GM18526 (cell line): ENCODE data around the gene IGFBP6.

Experiments
- POLR2A ChIP-seq: IDR thresholded peaks from 3 replicates; pipeline ENCODE4 v1.6.1; 2011; ENCODE audit not compliant: insufficient read length; ENCODE audit errors: extremely low read depth

The IGFBP6 gene

GRCh38 chr12:53055471-53056266 is 41.8 kb upstream of the IGFBP6 start:
- TF ChIP-seq POLR2A = no peak

- no peak for TF ChIP-seq POLR2A
Observed at GRCh38 chr12:53056296-53056695, 41.2 kb upstream of the IGFBP6 start.

GRCh38 chr12:53056901-53057300 is 40.6 kb upstream of the IGFBP6 start:
- no peak for TF ChIP-seq POLR2A

- no peak for TF ChIP-seq POLR2A
Observed at GRCh38 chr12:53057816-53058500, 39.5 kb upstream of the IGFBP6 start.

- no peak for TF ChIP-seq POLR2A
Observed at GRCh38 chr12:53058674-53059433, 38.6 kb upstream of the IGFBP6 start.

- TF ChIP-seq POLR2A = no peak
Observed at GRCh38 chr12:53059434-53060063, 37.9 kb upstream of the IGFBP6 start.

GRCh38 chr12:53060064-53060720 is 37.3 kb upstream of the IGFBP6 start:
- TF ChIP-seq POLR2A = no peak

- no peak for TF ChIP-seq POLR2A
Observed at GRCh38 chr12:53060721-53061276, 36.7 kb upstream of the IGFBP6 start.

- TF ChIP-seq POLR2A = no peak
Observed at GRCh38 chr12:53061404-53062010, 36.0 kb upstream of the IGFBP6 start.

- TF ChIP-seq POLR2A = no peak
Observed at GRCh38 chr12:53062011-53062961, 35.2 kb upstream of the IGFBP6 start.

- TF ChIP-seq POLR2A = no peak
Observed at GRCh38 chr12:53062977-53063707, 34.3 kb upstream of the IGFBP6 start.
